ENCODE data around the gene HSDL1. TPM values are rescaled to one million over a fixed set of nuclear protein-coding genes. Genes with fewer than 3 reads are reported as not detected.

The HSDL1 gene
- total RNA-seq, 1 experiment from 2014 or later, result 35.8 TPM

DNA sequence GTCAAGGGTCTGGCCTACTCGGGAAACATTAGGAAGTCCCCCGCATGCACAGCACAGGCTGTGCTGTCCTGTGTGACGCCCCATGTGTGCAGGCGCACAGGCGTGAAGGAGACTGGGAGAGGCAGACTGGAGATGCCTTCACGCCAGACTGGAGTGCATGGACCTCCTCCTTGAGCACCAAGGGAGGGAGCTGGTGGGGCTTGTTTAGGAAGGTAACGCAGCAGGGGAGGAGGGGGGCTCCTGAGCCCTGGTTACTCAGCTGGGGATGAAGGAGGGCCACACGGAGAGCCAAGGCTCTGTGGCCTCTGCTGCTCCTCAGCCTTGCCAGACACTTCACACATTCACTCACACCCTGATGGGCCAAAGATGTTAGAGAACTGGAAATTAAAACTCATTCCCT, 7.7 kb downstream of the HSDL1 start:
- no peak for TF ChIP-seq EGR1 (IDR thresholded peaks at IDR 0.05; ENCODE audit: low read depth)
- TF ChIP-seq CEBPB (IDR thresholded peaks at IDR 0.05; ENCODE audit: low read depth), result no peak
- TF ChIP-seq ZNF274 (IDR thresholded peaks at IDR 0.05; ENCODE audit: low read depth, low read length), result no peak
- TF ChIP-seq, protein P1, sequence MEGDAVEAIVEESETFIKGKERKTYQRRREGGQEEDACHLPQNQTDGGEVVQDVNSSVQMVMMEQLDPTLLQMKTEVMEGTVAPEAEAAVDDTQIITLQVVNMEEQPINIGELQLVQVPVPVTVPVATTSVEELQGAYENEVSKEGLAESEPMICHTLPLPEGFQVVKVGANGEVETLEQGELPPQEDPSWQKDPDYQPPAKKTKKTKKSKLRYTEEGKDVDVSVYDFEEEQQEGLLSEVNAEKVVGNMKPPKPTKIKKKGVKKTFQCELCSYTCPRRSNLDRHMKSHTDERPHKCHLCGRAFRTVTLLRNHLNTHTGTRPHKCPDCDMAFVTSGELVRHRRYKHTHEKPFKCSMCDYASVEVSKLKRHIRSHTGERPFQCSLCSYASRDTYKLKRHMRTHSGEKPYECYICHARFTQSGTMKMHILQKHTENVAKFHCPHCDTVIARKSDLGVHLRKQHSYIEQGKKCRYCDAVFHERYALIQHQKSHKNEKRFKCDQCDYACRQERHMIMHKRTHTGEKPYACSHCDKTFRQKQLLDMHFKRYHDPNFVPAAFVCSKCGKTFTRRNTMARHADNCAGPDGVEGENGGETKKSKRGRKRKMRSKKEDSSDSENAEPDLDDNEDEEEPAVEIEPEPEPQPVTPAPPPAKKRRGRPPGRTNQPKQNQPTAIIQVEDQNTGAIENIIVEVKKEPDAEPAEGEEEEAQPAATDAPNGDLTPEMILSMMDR (IDR thresholded peaks at IDR 0.05 in 2 of 3, conservative IDR thresholded peaks at IDR 0.05 in 1 of 3; ENCODE audit: borderline replicate concordance in 1 of 3, insufficient read depth in 1 of 3, low read depth in 2 of 3, low read length in 2 of 3), result no peak
- TF ChIP-seq EZH2phosphoT487 (IDR thresholded peaks at IDR 0.05; ENCODE audit: borderline replicate concordance), result no peak
- TF ChIP-seq POLR2AphosphoS5 (IDR thresholded peaks at IDR 0.05; ENCODE audit: low read depth, low read length), result no peak
- TF ChIP-seq, protein P2, sequence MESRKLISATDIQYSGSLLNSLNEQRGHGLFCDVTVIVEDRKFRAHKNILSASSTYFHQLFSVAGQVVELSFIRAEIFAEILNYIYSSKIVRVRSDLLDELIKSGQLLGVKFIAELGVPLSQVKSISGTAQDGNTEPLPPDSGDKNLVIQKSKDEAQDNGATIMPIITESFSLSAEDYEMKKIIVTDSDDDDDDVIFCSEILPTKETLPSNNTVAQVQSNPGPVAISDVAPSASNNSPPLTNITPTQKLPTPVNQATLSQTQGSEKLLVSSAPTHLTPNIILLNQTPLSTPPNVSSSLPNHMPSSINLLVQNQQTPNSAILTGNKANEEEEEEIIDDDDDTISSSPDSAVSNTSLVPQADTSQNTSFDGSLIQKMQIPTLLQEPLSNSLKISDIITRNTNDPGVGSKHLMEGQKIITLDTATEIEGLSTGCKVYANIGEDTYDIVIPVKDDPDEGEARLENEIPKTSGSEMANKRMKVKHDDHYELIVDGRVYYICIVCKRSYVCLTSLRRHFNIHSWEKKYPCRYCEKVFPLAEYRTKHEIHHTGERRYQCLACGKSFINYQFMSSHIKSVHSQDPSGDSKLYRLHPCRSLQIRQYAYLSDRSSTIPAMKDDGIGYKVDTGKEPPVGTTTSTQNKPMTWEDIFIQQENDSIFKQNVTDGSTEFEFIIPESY (IDR thresholded peaks at IDR 0.05; ENCODE audit: extremely low read depth, insufficient replicate concordance, low read length), result no peak
- TF ChIP-seq, protein P3, sequence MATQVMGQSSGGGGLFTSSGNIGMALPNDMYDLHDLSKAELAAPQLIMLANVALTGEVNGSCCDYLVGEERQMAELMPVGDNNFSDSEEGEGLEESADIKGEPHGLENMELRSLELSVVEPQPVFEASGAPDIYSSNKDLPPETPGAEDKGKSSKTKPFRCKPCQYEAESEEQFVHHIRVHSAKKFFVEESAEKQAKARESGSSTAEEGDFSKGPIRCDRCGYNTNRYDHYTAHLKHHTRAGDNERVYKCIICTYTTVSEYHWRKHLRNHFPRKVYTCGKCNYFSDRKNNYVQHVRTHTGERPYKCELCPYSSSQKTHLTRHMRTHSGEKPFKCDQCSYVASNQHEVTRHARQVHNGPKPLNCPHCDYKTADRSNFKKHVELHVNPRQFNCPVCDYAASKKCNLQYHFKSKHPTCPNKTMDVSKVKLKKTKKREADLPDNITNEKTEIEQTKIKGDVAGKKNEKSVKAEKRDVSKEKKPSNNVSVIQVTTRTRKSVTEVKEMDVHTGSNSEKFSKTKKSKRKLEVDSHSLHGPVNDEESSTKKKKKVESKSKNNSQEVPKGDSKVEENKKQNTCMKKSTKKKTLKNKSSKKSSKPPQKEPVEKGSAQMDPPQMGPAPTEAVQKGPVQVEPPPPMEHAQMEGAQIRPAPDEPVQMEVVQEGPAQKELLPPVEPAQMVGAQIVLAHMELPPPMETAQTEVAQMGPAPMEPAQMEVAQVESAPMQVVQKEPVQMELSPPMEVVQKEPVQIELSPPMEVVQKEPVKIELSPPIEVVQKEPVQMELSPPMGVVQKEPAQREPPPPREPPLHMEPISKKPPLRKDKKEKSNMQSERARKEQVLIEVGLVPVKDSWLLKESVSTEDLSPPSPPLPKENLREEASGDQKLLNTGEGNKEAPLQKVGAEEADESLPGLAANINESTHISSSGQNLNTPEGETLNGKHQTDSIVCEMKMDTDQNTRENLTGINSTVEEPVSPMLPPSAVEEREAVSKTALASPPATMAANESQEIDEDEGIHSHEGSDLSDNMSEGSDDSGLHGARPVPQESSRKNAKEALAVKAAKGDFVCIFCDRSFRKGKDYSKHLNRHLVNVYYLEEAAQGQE (IDR thresholded peaks at IDR 0.05; ENCODE audit: low read depth), result no peak
- TF ChIP-seq FOSL1 (IDR thresholded peaks at IDR 0.05; ENCODE audit: low read depth), result no peak
- TF ChIP-seq SIN3A (IDR thresholded peaks at IDR 0.05; ENCODE audit: low read depth), result no peak
- TF ChIP-seq JUND (IDR thresholded peaks at IDR 0.05), result no peak
- no peak for TF ChIP-seq TCF7L2 (IDR thresholded peaks at IDR 0.05; ENCODE audit: borderline replicate concordance, extremely low read depth, insufficient read depth, insufficient read length)
- H3K9me2 ChIP-seq (ENCODE audit: insufficient read depth), result no peaks in the 10 kb centered on the region
- no peak overlapping the region for H2AFZ ChIP-seq (ENCODE audit: low read depth, low read length, poor library complexity, severe bottlenecking)
- peaks cover 51% of the 10 kb centered on the region for H3K79me2 ChIP-seq (ENCODE audit: insufficient read depth, low read length)
- no peak overlapping the region for H3K4me2 ChIP-seq (ENCODE audit: low read length)
- ChIA-PET POLR2A (interaction anchor here (0.8 kb wide), 1 partner anchor 21 kb away, joined by 3 read pairs; the partner anchor contains the start of gene MBTPS1), CTCF (no interaction called here), RAD21 (ENCODE audit: low non-redundant PET in 1 of 2, low total read pairs in 2 of 2, uncharacterized antibody in 2 of 2, unreplicated experiment in 2 of 2) (no interaction called here)
- H3K4me1 ChIP-seq (ENCODE audit: control insufficient read depth in 1 of 2, insufficient read depth in 2 of 2, low read length in 2 of 2), result peaks cover 23 to 35% of the 10 kb centered on the region in 2 experiments
- ATAC-seq (no peak), DNase-seq (ENCODE audit: low read depth, low spot score) (no peak)
- no peak overlapping the region for H3K9ac ChIP-seq (ENCODE audit: low read length)
- no peaks in the 10 kb centered on the region for H3K27me3 ChIP-seq (ENCODE audit: insufficient read depth, low read length)
- no peaks in the 10 kb centered on the region for H3K9me3 ChIP-seq (ENCODE audit: control insufficient read depth in 1 of 2, insufficient read depth in 1 of 2, low read depth in 1 of 2, low read length in 2 of 2)
- H3K4me3 ChIP-seq (replicated peaks in 1 of 2; ENCODE audit: low read depth in 1 of 2, low read length in 2 of 2), result no peak overlapping the region
- no peaks in the 10 kb centered on the region for H3K36me3 ChIP-seq (ENCODE audit: control insufficient read depth in 1 of 2, insufficient read depth in 2 of 2, low read length in 2 of 2)
- intact Hi-C loops (cut with micrococcal nuclease), result no loop called here
- H3K27ac ChIP-seq (ENCODE audit: low read depth, low read length), result no peak overlapping the region
- no peaks in the 10 kb centered on the region; the same call in 1 of the 2 replicates for H4K20me1 ChIP-seq (ENCODE audit: insufficient read depth)
- no TSS peak for BruUV-seq (replicated peaks)

Measured in HCT116 (cell line).